GM12872 (cell line): ENCODE measurements around the gene TERT.

Experiments
- TF ChIP-seq, protein P1 (sequence below): IDR thresholded peaks from 3 replicates; pipeline ENCODE4 v1.5.1; 2011; ENCODE audit warnings: low read depth, mild to moderate bottlenecking, low read length, moderate library complexity; ENCODE audit not compliant: insufficient read depth

TERT gene

DNA sequence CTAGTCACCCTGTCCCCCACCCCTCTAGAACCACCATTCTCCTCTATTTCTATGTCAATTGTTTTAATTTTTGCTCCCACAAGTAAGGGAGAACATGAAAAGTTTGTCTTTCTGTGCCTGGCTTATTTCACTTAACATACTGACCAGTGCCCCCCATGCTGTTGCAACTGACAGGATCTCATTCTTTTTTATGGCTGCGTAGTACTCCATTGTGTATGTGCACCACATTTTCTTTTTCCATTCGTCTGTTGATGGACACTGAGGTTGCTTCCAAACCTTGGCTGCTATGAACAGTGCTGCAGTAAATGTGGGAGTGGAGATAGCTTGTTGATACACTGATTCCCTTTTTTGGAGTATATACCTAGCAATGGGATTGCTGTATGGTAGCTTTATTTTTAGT lies 7.4 kb upstream of the TERT start:
- TF ChIP-seq, protein P1, sequence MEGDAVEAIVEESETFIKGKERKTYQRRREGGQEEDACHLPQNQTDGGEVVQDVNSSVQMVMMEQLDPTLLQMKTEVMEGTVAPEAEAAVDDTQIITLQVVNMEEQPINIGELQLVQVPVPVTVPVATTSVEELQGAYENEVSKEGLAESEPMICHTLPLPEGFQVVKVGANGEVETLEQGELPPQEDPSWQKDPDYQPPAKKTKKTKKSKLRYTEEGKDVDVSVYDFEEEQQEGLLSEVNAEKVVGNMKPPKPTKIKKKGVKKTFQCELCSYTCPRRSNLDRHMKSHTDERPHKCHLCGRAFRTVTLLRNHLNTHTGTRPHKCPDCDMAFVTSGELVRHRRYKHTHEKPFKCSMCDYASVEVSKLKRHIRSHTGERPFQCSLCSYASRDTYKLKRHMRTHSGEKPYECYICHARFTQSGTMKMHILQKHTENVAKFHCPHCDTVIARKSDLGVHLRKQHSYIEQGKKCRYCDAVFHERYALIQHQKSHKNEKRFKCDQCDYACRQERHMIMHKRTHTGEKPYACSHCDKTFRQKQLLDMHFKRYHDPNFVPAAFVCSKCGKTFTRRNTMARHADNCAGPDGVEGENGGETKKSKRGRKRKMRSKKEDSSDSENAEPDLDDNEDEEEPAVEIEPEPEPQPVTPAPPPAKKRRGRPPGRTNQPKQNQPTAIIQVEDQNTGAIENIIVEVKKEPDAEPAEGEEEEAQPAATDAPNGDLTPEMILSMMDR = no peak

DNA sequence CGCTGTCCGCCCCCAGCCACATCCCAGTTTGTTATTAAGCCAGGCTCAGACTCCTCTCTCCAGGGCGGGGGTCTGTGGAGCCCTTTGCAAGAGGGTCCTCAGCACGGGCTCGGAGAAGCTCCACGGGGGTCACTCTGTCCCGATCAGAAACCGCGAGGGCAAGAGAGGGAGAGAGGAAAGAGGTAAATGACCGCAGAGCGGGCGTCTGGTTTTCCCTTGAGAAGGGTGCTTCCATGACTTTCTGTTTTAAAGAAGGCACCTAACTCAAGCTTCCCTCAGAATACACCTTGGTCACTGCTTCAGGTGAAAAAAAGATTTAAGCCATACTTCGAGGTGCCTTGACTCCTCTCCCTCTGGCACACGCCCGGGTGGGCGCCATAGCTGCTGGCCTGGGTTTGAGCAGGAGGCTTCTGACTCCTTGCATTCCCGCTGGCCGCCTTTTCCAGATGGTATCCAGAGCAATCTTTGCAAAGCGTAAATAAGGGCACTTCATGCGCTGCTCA lies 5.8 kb upstream of the TERT start:
- TF ChIP-seq, protein P1 = no peak

DNA sequence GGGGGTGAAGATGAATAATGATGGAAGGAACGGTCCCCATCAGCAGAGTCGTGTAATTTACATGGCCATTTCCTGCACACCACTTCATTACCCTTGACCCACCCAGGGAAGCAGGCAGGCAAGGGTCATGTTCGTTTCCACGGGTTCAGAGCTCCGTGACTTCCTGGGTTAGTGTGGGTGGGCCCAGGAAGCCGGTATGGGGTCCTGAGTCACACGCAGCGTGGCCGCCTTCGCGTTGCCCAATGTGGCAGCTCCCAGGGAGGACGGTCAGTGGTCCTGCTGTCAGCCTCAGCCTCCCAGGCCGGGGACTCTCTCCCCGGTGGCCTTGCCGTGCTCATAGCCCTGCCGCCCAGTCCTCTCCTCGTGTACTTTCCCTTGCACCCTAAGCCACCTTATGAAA lies 5.1 kb upstream of the TERT start:
- TF ChIP-seq, protein P1 = no peak

DNA sequence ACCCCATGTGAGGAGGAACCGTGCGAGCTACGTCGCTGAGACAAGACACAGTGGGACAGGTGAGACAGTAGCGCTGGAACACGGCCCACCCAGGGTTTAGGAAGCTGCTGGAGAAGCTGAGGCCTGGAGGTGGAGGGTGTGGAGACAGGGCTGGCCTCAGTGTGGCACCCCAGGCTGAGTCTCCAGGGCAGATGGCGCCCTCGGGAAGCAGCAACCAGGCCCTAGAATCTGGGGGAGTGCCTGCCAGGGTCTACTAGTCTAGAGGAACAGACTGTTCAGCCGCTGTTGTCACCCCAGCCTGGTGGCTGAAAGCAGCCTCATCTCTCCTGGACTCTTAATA lies 4.6 kb upstream of the TERT start:
- TF ChIP-seq, protein P1 = no peak

DNA sequence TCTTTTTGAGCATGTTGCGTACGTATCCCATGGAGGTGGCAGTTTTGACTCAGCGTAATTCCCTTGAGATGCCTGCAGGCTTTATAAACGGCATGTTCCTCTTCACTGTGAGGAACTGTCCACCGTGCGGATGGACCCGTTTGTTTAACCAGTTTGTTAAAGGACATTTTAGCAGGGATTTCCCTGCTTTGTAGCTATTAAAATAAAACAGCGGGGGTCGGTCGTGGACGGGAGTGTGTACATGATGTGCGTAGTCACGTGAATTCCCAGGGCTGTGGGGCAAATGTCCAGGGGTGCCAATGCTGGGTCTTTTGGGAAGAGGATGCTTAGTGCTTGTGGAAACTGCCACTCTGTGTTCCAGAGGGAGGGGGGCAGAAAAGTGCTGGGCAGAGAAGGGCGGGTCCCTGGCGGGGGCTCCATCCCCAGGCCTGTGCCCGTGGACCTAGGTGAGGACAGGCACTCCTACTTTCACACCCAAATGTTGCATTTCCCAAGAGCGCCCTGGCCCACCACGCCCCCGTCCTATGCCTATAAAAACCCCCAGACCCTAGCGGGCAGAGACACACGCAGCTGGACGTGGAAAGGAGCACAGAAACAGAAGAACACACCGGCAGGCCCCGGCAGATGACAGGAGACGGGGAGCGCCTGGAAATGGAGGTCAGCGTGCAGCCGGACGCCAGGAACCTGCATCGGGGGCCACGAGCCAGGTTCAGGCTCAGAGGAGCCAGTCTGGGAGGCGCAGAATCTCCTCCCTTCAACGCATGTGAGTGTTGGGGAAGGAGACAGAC lies 4.0 kb upstream of the TERT start:
- TF ChIP-seq, protein P1 = no peak

DNA sequence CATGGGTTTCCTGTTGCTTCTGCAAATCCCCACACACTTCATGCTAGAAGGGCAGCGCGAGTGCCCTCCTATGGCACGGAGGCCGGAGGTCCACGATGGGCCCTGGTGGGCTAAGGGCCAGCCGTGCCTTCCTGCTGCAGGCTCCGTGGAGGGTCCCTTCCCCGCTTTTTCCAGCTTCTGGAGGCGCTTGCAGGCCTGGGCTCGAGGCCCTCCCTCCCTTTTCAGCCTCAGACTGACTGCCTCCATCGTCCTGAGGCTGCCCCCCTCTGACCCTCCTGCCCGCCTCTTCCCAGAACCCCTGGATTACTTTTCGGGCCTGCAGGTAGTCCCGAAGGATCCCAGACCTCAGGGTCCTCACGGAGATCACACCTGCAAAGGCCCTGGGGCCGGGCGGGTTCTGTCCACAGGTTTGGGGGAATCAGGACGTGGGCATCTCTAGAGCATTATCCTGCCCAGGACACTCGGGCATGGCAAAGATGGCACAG lies 3.2 kb upstream of the TERT start:
- TF ChIP-seq, protein P1 = no peak

DNA sequence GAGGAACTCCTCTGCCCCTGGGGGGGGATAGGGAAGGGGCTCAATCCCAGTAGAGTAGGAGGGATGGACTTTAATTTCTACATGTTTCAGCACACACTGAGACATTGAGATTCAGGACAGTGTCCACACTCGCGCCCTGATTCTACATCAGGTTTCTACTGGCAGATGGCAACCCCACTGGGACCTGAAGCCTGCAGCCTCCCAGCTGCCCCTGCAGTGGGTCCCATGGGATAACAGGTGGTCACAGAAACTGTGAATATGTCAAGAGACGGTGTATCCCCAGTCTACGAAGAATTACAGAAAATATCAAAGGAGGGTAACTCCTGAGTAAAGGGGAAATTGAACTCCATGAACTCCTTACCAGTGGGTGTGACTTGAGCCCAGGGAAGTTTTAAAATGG lies 2.4 kb upstream of the TERT start:
- TF ChIP-seq, protein P1 = no peak
